HepG2 (cell line): Measurements from ENCODE around the gene PPFIA4. TPM values are rescaled to one million over a fixed set of nuclear protein-coding genes. Genes with fewer than 3 reads are reported as not detected.

Source experiments
- ATAC-seq: fragments of 200-7000 bp; cut with Tn5 transposase; 3 replicates; pipeline ENCODE4 v1.9.1; 2020; ENCODE audit warnings: mild to moderate bottlenecking, moderate library complexity
- BruUV-seq: library from RNA; stranded (reverse); fragments of 400-500 nt; replicated peaks from 2 replicates; lab custom pipeline; 2021; lab: Mats Ljungman, UMichigan
- CTCF ChIA-PET: fragments of 300-600 bp; formaldehyde crosslinking; extraction: SDS; loops from one replicate; lab custom pipeline; 2021; ENCODE audit warnings: low total read pairs, inconsistent platforms, low intra/inter-chr PET ratio; lab: Yijun Ruan, JAX
- POLR2A ChIA-PET: fragments of 350-600 bp; sonication (Branson Sonifier 250); formaldehyde crosslinking; loops from one replicate; lab custom pipeline; 2020; ENCODE audit warnings: antibody characterized with exemption, inconsistent platforms; lab: Yijun Ruan, JAX
- DNase-seq: peaks from one replicate; pipeline ENCODE4 v3.0.0-alpha.2; 2015; ENCODE audit warnings: low spot score
- FAIRE-seq: peaks from 3 replicates; lab custom pipeline; 2011; peaks lifted over from hg19 to GRCh38; lab: Jason Lieb, UNC
- H2AFZ ChIP-seq: one replicate; pipeline ENCODE4 v1.6.1; 2011; ENCODE audit warnings: low read length, inconsistent platforms
- H3K27ac ChIP-seq: fragments of 300-600 bp; 3 replicates; pipeline ENCODE4 v1.8.0; 2011; ENCODE audit warnings: mixed run types, mild to moderate bottlenecking, mixed read lengths, low read length, inconsistent platforms; ENCODE audit not compliant: insufficient read depth; ENCODE audit errors: extremely low read length
- H3K27me3 ChIP-seq, 2 experiments: fragments of 200-600 bp in 1 of 2; 2 replicates in 1 of 2; 3 replicates in 1 of 2; pipeline versions ENCODE4 v1.6.0 to v1.8.0; 2011; ENCODE audit warnings: low read length in 2 of 2, mild to moderate bottlenecking in 2 of 2, moderate library complexity in 2 of 2, inconsistent platforms in 1 of 2; ENCODE audit not compliant: insufficient read depth in 2 of 2, control insufficient read depth in 1 of 2
- H3K36me3 ChIP-seq, 2 experiments: fragments of 200-600 bp in 1 of 2; replicated peaks in 1 of 2; 2 replicates in 1 of 2; 3 replicates in 1 of 2; pipeline versions ENCODE4 v1.5.1 to v1.8.0; 2011; ENCODE audit warnings: low read length in 2 of 2, inconsistent platforms in 1 of 2; ENCODE audit not compliant: insufficient read depth in 2 of 2, control insufficient read depth in 1 of 2
- H3K4me1 ChIP-seq: 2 replicates; pipeline ENCODE4 v1.5.1; 2012; ENCODE audit warnings: low read length, inconsistent platforms; ENCODE audit not compliant: insufficient read depth
- H3K4me2 ChIP-seq: 2 replicates; pipeline ENCODE4 v1.6.0; 2011; ENCODE audit warnings: low read depth, low read length, inconsistent platforms
- H3K4me3 ChIP-seq, 3 experiments: fragments of 200-600 bp in 1 of 3; sonication (generic), shearing (Covaris generic) in 1 of 3; replicated peaks in 1 of 3; 2 replicates each; pipeline ENCODE4 v1.5.1; 2011 to 2016; ENCODE audit warnings: low read length in 3 of 3, inconsistent platforms in 2 of 3, low read depth in 2 of 3, mild to moderate bottlenecking in 2 of 3, control low read depth in 1 of 3, mixed read lengths in 1 of 3; ENCODE audit not compliant: insufficient read depth in 1 of 3
- H3K79me2 ChIP-seq: one replicate; pipeline ENCODE4 v1.6.1; 2011; ENCODE audit warnings: low read length, inconsistent platforms; ENCODE audit not compliant: insufficient read depth
- H3K9ac ChIP-seq: 2 replicates; pipeline ENCODE4 v1.6.0; 2011; ENCODE audit warnings: mild to moderate bottlenecking, low read depth, low read length, inconsistent platforms; ENCODE audit not compliant: insufficient read depth
- H3K9me3 ChIP-seq: 2 replicates; pipeline ENCODE4 v1.5.1; 2012; ENCODE audit warnings: mild to moderate bottlenecking, low read length
- H4K20me1 ChIP-seq: 2 replicates; pipeline ENCODE4 v1.6.0; 2011; ENCODE audit warnings: inconsistent platforms, mild to moderate bottlenecking, low read length, moderate library complexity; ENCODE audit not compliant: insufficient read depth
- FOXM1 ChIP-seq: sonication (generic); formaldehyde crosslinking; IDR thresholded peaks from 2 replicates; pipeline ENCODE4 v1.5.0; 2020; ENCODE audit warnings: missing genetic modification reagents
- MLXIP ChIP-seq: sonication (generic); formaldehyde crosslinking; IDR thresholded peaks from 2 replicates; pipeline ENCODE4 v1.9.0; 2021; ENCODE audit warnings: missing genetic modification reagents, borderline replicate concordance
- MYPOP ChIP-seq: sonication (generic); formaldehyde crosslinking; IDR thresholded peaks from 2 replicates; pipeline ENCODE4 v1.8.1; 2023; ENCODE audit warnings: mild to moderate bottlenecking, moderate library complexity, missing genetic modification reagents
- PRDM4 ChIP-seq: sonication (generic); formaldehyde crosslinking; IDR thresholded peaks from 2 replicates; pipeline ENCODE4 v1.9.0; 2021; ENCODE audit warnings: missing genetic modification reagents, borderline replicate concordance
- RXRA ChIP-seq: sonication (generic); formaldehyde crosslinking; IDR thresholded peaks from 2 replicates; pipeline ENCODE4 v1.5.1; 2020; ENCODE audit warnings: missing genetic modification reagents
- SUZ12 ChIP-seq: fragments of 150-350 bp; IDR thresholded peaks from 2 replicates; pipeline ENCODE4 v1.6.1; 2014; ENCODE audit warnings: low read depth, low read length
- TMF1 ChIP-seq: sonication (generic); formaldehyde crosslinking; IDR thresholded peaks from 2 replicates; pipeline ENCODE4 v1.8.1; 2022; ENCODE audit warnings: low read depth, missing genetic modification reagents
- ZFP91 ChIP-seq: sonication (generic); formaldehyde crosslinking; IDR thresholded peaks from 2 replicates; pipeline ENCODE4 v1.9.0; 2022; ENCODE audit warnings: missing genetic modification reagents, mild to moderate bottlenecking, borderline replicate concordance
- ZFX ChIP-seq: sonication (generic); formaldehyde crosslinking; IDR thresholded peaks from 2 replicates; pipeline ENCODE4 v1.4.0; 2020; ENCODE audit warnings: mild to moderate bottlenecking, low read depth, missing genetic modification reagents, moderate library complexity
- ZNF10 ChIP-seq: sonication (generic); formaldehyde crosslinking; IDR thresholded peaks from 2 replicates; pipeline ENCODE4 v1.4.0; 2020; ENCODE audit warnings: mild to moderate bottlenecking, low read depth, missing genetic modification reagents, borderline replicate concordance
- ZNF543 ChIP-seq: sonication (generic); formaldehyde crosslinking; IDR thresholded peaks from 2 replicates; pipeline ENCODE4 v1.4.0; 2020; ENCODE audit warnings: mild to moderate bottlenecking, missing genetic modification reagents
- ZNF614 ChIP-seq: IDR thresholded peaks from 2 replicates; pipeline ENCODE4 v1.6.1; 2018; ENCODE audit warnings: missing biosample characterization, missing genetic modification reagents, inconsistent platforms, borderline replicate concordance
- WGBS: methylation state at CpG from one replicate; pipeline ENCODE4 v1.1.6; 2017; ENCODE audit warnings: low lambda C conversion rate; 5-methylcytosine and 5-hydroxymethylcytosine counted together
- in situ Hi-C: cut with HindIII; loops from 2 replicates; pipeline ENCODE4 v1.10.0; 2017; ENCODE audit warnings: low pct_unique_long_range_greater_than_20kb; ENCODE audit not compliant: extremely low pct_ligation_motif_present
- intact Hi-C: fragments of 100-400 bp; cut with micrococcal nuclease; formaldehyde crosslinking; loops from one replicate; pipeline ENCODE4 v1.10.0; 2022; ENCODE audit not compliant: unreplicated experiment
- polyA plus RNA-seq, 8 experiments: library from polyadenylated mRNA; depleted of rRNA in 3 of 8; stranded (reverse) in 7 of 8; unstranded in 1 of 8; fragments of >200 nt; fragmentation: Illumina TruSeq in 4 of 8; extraction: Trizol in 4 of 8; gene quantifications; 2 replicates each; pipeline versions ENCODE4 v1.2.1 to v1.2.3, GENCODE V29; 2011 to 2016; ENCODE audit warnings: low read depth in 4 of 8, missing spikeins in 1 of 8, mixed read lengths in 1 of 8; ENCODE audit not compliant: insufficient read depth in 1 of 8
- total RNA-seq, 5 experiments: library from RNA; depleted of rRNA; stranded (reverse); fragments of >200 nt; fragmentation: Illumina TruSeq; extraction: Trizol; gene quantifications; 2 replicates each; pipeline ENCODE4 v1.2.3, GENCODE V29; 2016; ENCODE audit warnings: low read depth in 1 of 5

Gene PPFIA4
- total and polyA plus RNA-seq, 2 of the 13 experiments (the other 11 are each of a cell fraction or from before 2014, with no cell fraction given) = 6.4 TPM; not detected in 1

- Histone ChIP-seq H3K79me2 (no peaks in the 10 kb centered on the region), H3K27ac (no peak overlapping the region), H4K20me1 (no peaks in the 10 kb centered on the region), H3K4me1 (no peaks in the 10 kb centered on the region), H3K27me3 (peaks cover 6 to 48% of the 10 kb centered on the region in 2 experiments), H2AFZ (no peak overlapping the region), H3K9ac (no peak overlapping the region), H3K4me3 (no peak overlapping the region), H3K4me2 (no peak overlapping the region), H3K9me3 (no peaks in the 10 kb centered on the region), H3K36me3 (no peaks in the 10 kb centered on the region)
- ChIA-PET CTCF (no interaction called here), POLR2A (no interaction called here)
- no TSS peak for BruUV-seq
- WGBS = 72% methylated on average over 14 of the region's 23 CpGs
- no peak for FAIRE-seq
- peak; percentile 10 for DNase-seq
- in situ Hi-C loops = no loop called here
- ATAC-seq = peak; percentile 90
- intact Hi-C loops = no loop called here
- TF ChIP-seq ZNF10 (CRISPR knock-in tag) = no peak
- TF ChIP-seq ZNF543 (CRISPR knock-in tag) = no peak
- TF ChIP-seq ZFP91 (CRISPR knock-in tag) = no peak
- TF ChIP-seq MYPOP = no peak
- no peak for TF ChIP-seq FOXM1 (CRISPR knock-in tag)
- TF ChIP-seq SUZ12 = no peak
- TF ChIP-seq ZNF614 = no peak
- TF ChIP-seq TMF1 (CRISPR knock-in tag) = no peak
- TF ChIP-seq MLXIP (CRISPR knock-in tag) = no peak
- TF ChIP-seq PRDM4 (CRISPR knock-in tag) = no peak
- TF ChIP-seq RXRA (CRISPR knock-in tag) = no peak
- no peak for TF ChIP-seq ZFX (CRISPR knock-in tag)
Measured at GRCh38 chr1:203048555-203049051, 22.3 kb downstream of the PPFIA4 start.
